ENCODE measurements around the gene POU2F3. TPM values are rescaled to one million over a fixed set of nuclear protein-coding genes. Genes with fewer than 3 reads are reported as not detected.
A peak's percentile ranks its signal among the peaks of the same experiment; 100 is the strongest.

POU2F3 gene
- total RNA-seq, 4 donors from 2014 or later, result 0.27 to 0.46 TPM; not detected in 2

- peaks cover 6 to 62% (median 11%) of the 10 kb centered on the region in 3 donors for H3K4me1 ChIP-seq
- H3K27me3 ChIP-seq, result no peaks in the 10 kb centered on the region
- no peak overlapping the region for H3K27ac ChIP-seq
- no peak overlapping the region for H3K4me3 ChIP-seq
- H3K36me3 ChIP-seq, result peaks cover 0 to 20% of the 10 kb centered on the region in 2 donors
- H3K9me3 ChIP-seq, result no peaks in the 10 kb centered on the region
- no peak for ATAC-seq
- 96 to 100% methylated on average over 2 to 3 of the region's 6 CpGs for WGBS, 2 donors (ENCODE audit: low coverage in 1 of 2)
- no peak for TF ChIP-seq POLR2AphosphoS5 (IDR thresholded peaks at IDR 0.05)
- TF ChIP-seq POLR2A (IDR thresholded peaks at IDR 0.05), result no peak
- TF ChIP-seq EP300 (IDR thresholded peaks at IDR 0.05), result no peak
Observed at GRCh38 chr11:120330045-120330444, 90.1 kb downstream of the POU2F3 start.

GRCh38 chr11:120331301-120331996 lies 91.5 kb downstream of the POU2F3 start:
- no peaks in the 10 kb centered on the region for H3K27me3 ChIP-seq
- 30 to 40% methylated on average over 1 to 2 of the region's 2 CpGs for WGBS, 2 donors (ENCODE audit: low coverage in 1 of 2)
- H3K4me3 ChIP-seq, result no peak overlapping the region
- TF ChIP-seq POLR2AphosphoS5 (IDR thresholded peaks at IDR 0.05), result peak; percentile 26
- TF ChIP-seq CTCF (IDR thresholded peaks at IDR 0.05), result no peak
- H3K36me3 ChIP-seq, result peaks cover 0 to 20% of the 10 kb centered on the region in 2 donors
- ATAC-seq, result no peak
- H3K4me1 ChIP-seq, result peaks cover 1 to 59% (median 11%) of the 10 kb centered on the region in 3 donors
- H3K9me3 ChIP-seq, result no peaks in the 10 kb centered on the region
- H3K27ac ChIP-seq, result peak overlapping the region in 3 of 4 donors; percentile 38 to 99 (median 94)

- Histone ChIP-seq H3K9me3 (no peaks in the 10 kb centered on the region), H3K27me3 (no peaks in the 10 kb centered on the region), H3K36me3 (peaks cover 0 to 20% of the 10 kb centered on the region in 2 donors), H3K4me1 (peaks cover 0 to 47% (median 6%) of the 10 kb centered on the region in 3 donors), H3K27ac (peak overlapping the region; percentile 61 to 99 (median 78)), H3K4me3 (no peak overlapping the region)
- ATAC-seq, result no peak
- TF ChIP-seq POLR2A (IDR thresholded peaks at IDR 0.05) (no peak), POLR2AphosphoS5 (IDR thresholded peaks at IDR 0.05) (peak; percentile 15)
- WGBS, 2 donors (ENCODE audit: low coverage in 1 of 2), result 71 to 87% methylated on average over 4 to 5 of the region's 5 CpGs
Observed at GRCh38 chr11:120332822-120333716, 93.1 kb downstream of the POU2F3 start.

GRCh38 chr11:120333801-120334200 lies 93.9 kb downstream of the POU2F3 start:
- no peak overlapping the region for H3K4me3 ChIP-seq
- no peaks in the 10 kb centered on the region for H3K27me3 ChIP-seq
- H3K4me1 ChIP-seq, result peaks cover 0 to 54% (median 6%) of the 10 kb centered on the region in 3 donors
- ATAC-seq, result no peak
- no peaks in the 10 kb centered on the region for H3K9me3 ChIP-seq
- 80 to 100% methylated on average over 1 of the region's 1 CpG for WGBS, 2 donors (ENCODE audit: low coverage in 1 of 2)
- peaks cover 0 to 20% of the 10 kb centered on the region in 2 donors for H3K36me3 ChIP-seq
- no peak for TF ChIP-seq POLR2A (IDR thresholded peaks at IDR 0.05)
- no peak for TF ChIP-seq CTCF (IDR thresholded peaks at IDR 0.05)
- TF ChIP-seq EP300 (IDR thresholded peaks at IDR 0.05), result no peak
- TF ChIP-seq POLR2AphosphoS5 (IDR thresholded peaks at IDR 0.05), result no peak
- H3K27ac ChIP-seq, result peak overlapping the region; percentile 61 to 99 (median 78)

DNA sequence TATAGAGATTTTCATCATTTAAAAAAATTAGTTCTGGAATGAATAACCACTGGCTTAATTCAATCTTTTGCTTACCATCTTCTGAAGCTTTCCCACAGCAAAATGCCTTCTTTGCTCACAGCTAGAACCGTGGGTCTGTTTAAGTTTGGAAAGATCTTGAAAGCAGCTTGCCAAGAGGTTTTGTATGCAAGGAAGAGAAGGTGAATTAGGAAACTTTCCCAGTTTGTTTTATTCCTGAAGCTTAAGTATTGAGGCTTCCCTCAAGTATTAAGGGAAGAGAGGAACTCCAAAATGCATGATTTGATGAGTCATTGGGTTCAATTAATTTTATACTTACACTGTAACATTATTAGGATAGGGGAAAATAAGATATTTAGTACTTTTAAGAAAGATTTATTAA lies 94.4 kb downstream of the POU2F3 start:
- TF ChIP-seq POLR2A (IDR thresholded peaks at IDR 0.05) (no peak), CTCF (IDR thresholded peaks at IDR 0.05) (no peak), EP300 (IDR thresholded peaks at IDR 0.05) (no peak), POLR2AphosphoS5 (IDR thresholded peaks at IDR 0.05) (no peak)
- Histone ChIP-seq H3K4me3 (no peak overlapping the region), H3K27me3 (no peaks in the 10 kb centered on the region), H3K36me3 (peaks cover 0 to 20% of the 10 kb centered on the region in 2 donors), H3K9me3 (no peaks in the 10 kb centered on the region), H3K27ac (peak overlapping the region; percentile 62 to 99 (median 94)), H3K4me1 (peaks cover 0 to 59% (median 6%) of the 10 kb centered on the region in 3 donors)
- 20 to 33% methylated on average over 1 of the region's 1 CpG for WGBS, 2 donors (ENCODE audit: low coverage in 1 of 2)
- no peak for ATAC-seq
